Mesendoderm (in vitro differentiated cells): ENCODE measurements around the gene OR5L2. TPM values are rescaled to one million over a fixed set of nuclear protein-coding genes. Genes with fewer than 3 reads are reported as not detected.

Source experiments
- DNase-seq: peaks from one replicate; pipeline ENCODE4 v3.0.0; 2013
- H2AK5ac ChIP-seq: 2 replicates; pipeline ENCODE4 v1.6.1; 2013; ENCODE audit warnings: low read length, inconsistent platforms
- H2BK120ac ChIP-seq: 2 replicates; pipeline ENCODE4 v1.6.1; 2013; ENCODE audit warnings: low read depth, mild to moderate bottlenecking, low read length, moderate library complexity, mixed read lengths
- H2BK15ac ChIP-seq: replicated peaks from 2 replicates; pipeline ENCODE4 v1.6.1; 2013; ENCODE audit warnings: low read depth, mild to moderate bottlenecking, moderate library complexity
- H2BK5ac ChIP-seq: 2 replicates; pipeline ENCODE4 v1.6.1; 2013; ENCODE audit warnings: low read length, inconsistent platforms
- H3K18ac ChIP-seq: 2 replicates; pipeline ENCODE4 v1.6.1; 2013; ENCODE audit warnings: mild to moderate bottlenecking, low read length, mixed read lengths
- H3K23ac ChIP-seq: one replicate; pipeline ENCODE4 v1.6.1; 2013; ENCODE audit warnings: low read length
- H3K27ac ChIP-seq: 2 replicates; pipeline ENCODE4 v1.5.1; 2013; ENCODE audit warnings: low read depth, mild to moderate bottlenecking, inconsistent platforms, low read length, moderate library complexity
- H3K27me3 ChIP-seq: 2 replicates; pipeline ENCODE4 v1.6.1; 2013; ENCODE audit warnings: low read length, control low read depth, mild to moderate bottlenecking, inconsistent platforms; ENCODE audit not compliant: insufficient read depth, poor library complexity
- H3K36me3 ChIP-seq: 2 replicates; pipeline ENCODE4 v1.6.1; 2013; ENCODE audit warnings: low read length, inconsistent platforms; ENCODE audit not compliant: control insufficient read depth, insufficient read depth
- H3K4ac ChIP-seq: one replicate; pipeline ENCODE4 v1.6.1; 2013; ENCODE audit warnings: low read depth, mild to moderate bottlenecking, low read length, moderate library complexity
- H3K4me1 ChIP-seq: 2 replicates; pipeline ENCODE4 v1.6.1; 2013; ENCODE audit warnings: low read depth, low read length, inconsistent platforms; ENCODE audit not compliant: control insufficient read depth
- H3K4me2 ChIP-seq: 2 replicates; pipeline ENCODE4 v1.6.1; 2013; ENCODE audit warnings: low read length
- H3K4me3 ChIP-seq: 2 replicates; pipeline ENCODE4 v1.5.1; 2013; ENCODE audit warnings: mild to moderate bottlenecking, low read length
- H3K56ac ChIP-seq: one replicate; pipeline ENCODE4 v1.6.1; 2013; ENCODE audit warnings: low read length
- H3K79me1 ChIP-seq: 2 replicates; pipeline ENCODE4 v1.6.1; 2013; ENCODE audit warnings: low read length, inconsistent platforms
- H3K79me2 ChIP-seq: 2 replicates; pipeline ENCODE4 v1.6.1; 2013; ENCODE audit warnings: mild to moderate bottlenecking, low read length; ENCODE audit not compliant: control insufficient read depth, insufficient read depth
- H3K9ac ChIP-seq: 2 replicates; pipeline ENCODE4 v1.6.1; 2013; ENCODE audit warnings: low read length, inconsistent platforms
- H4K5ac ChIP-seq: one replicate; pipeline ENCODE4 v1.6.1; 2013; ENCODE audit warnings: low read length
- H4K8ac ChIP-seq: one replicate; pipeline ENCODE4 v1.6.1; 2013; ENCODE audit warnings: low read depth, mild to moderate bottlenecking, control low read depth, low read length, moderate library complexity
- WGBS: extraction: QIAGEN DNeasy Blood & Tissue Kit; methylation state at CpG from one replicate; pipeline ENCODE4 v1.1.7; 2013; ENCODE audit warnings: low lambda C conversion rate, missing lambda C conversion rate; ENCODE audit not compliant: insufficient coverage; ENCODE audit errors: extremely low coverage; 5-methylcytosine and 5-hydroxymethylcytosine counted together
- polyA plus RNA-seq, 2 experiments: library from polyadenylated mRNA; stranded (reverse); fragments of 200-250 nt; gene quantifications; one replicate each; pipeline ENCODE4 v1.2.3, GENCODE V29; 2013

OR5L2 gene
- not detected for polyA plus RNA-seq (2013, experiment 1 of 2)
- polyA plus RNA-seq (2013, experiment 2 of 2): not detected

GRCh38 chr11:55826919-55827318 lies at the start of gene OR5L2:
Gene OR5L2 (plus strand): TSS chr11:55827219. CDS start chr11:55827219, 0 bp downstream.
- Histone ChIP-seq H4K5ac (no peak within 1 kb of the TSS), H2BK15ac (no peak within 1 kb of the TSS), H3K27ac (no peak within 1 kb of the TSS), H3K79me2 (no peaks in the 10 kb centered on the region), H2BK5ac (no peak within 1 kb of the TSS), H3K4ac (no peak within 1 kb of the TSS), H3K56ac (no peak within 1 kb of the TSS), H3K18ac (no peak within 1 kb of the TSS), H3K23ac (no peak within 1 kb of the TSS), H2BK120ac (no peak within 1 kb of the TSS), H3K4me3 (no peak within 1 kb of the TSS), H3K36me3 (no peaks in the 10 kb centered on the region), H2AK5ac (no peak within 1 kb of the TSS), H3K27me3 (no peaks in the 10 kb centered on the region), H3K9ac (no peak within 1 kb of the TSS), H4K8ac (no peak within 1 kb of the TSS), H3K79me1 (no peaks in the 10 kb centered on the region), H3K4me2 (no peak within 1 kb of the TSS), H3K4me1 (no peaks in the 10 kb centered on the region)
- no peak for DNase-seq

- no CpG with 5 or more reads among the region's 1 CpG for WGBS
- Histone ChIP-seq H3K27me3 (no peaks in the 10 kb centered on the region), H4K8ac (no peak overlapping the region), H3K9ac (no peak overlapping the region), H3K4me3 (no peak overlapping the region), H2BK15ac (no peak overlapping the region), H2AK5ac (no peak overlapping the region), H3K18ac (no peak overlapping the region), H3K4me2 (no peak overlapping the region), H3K79me2 (no peaks in the 10 kb centered on the region), H3K4ac (no peak overlapping the region), H3K4me1 (no peaks in the 10 kb centered on the region), H3K36me3 (no peaks in the 10 kb centered on the region), H2BK5ac (no peak overlapping the region), H3K79me1 (no peaks in the 10 kb centered on the region), H3K23ac (no peak overlapping the region), H2BK120ac (no peak overlapping the region), H3K56ac (no peak overlapping the region), H4K5ac (no peak overlapping the region), H3K27ac (no peak overlapping the region)
- no peak for DNase-seq
These were observed 35.4 kb upstream of the OR5L2 start for GRCh38 chr11:55791606-55792005.

- Histone ChIP-seq H4K5ac (no peak overlapping the region), H3K23ac (no peak overlapping the region), H3K4me2 (no peak overlapping the region), H3K4me1 (no peaks in the 10 kb centered on the region), H3K4me3 (no peak overlapping the region), H2AK5ac (no peak overlapping the region), H3K56ac (no peak overlapping the region), H2BK5ac (no peak overlapping the region), H3K79me1 (no peaks in the 10 kb centered on the region), H3K27ac (no peak overlapping the region), H2BK120ac (no peak overlapping the region), H3K4ac (no peak overlapping the region), H2BK15ac (no peak overlapping the region), H3K18ac (no peak overlapping the region), H3K36me3 (no peaks in the 10 kb centered on the region), H3K79me2 (no peaks in the 10 kb centered on the region), H3K27me3 (no peaks in the 10 kb centered on the region), H3K9ac (no peak overlapping the region), H4K8ac (no peak overlapping the region)
- WGBS: no CpG with 5 or more reads among the region's 2 CpGs
- no peak for DNase-seq
These were observed 33.7 kb upstream of the OR5L2 start for GRCh38 chr11:55793321-55793720.

GRCh38 chr11:55795256-55795655 lies 31.8 kb upstream of the OR5L2 start, which contains the start of gene OR5D14:
Gene OR5D14 (plus strand): TSS chr11:55795556. CDS start chr11:55795556, 0 bp downstream.
- no peak within 1 kb of the TSS for H3K4me3 ChIP-seq

GRCh38 chr11:55806248-55806647 lies 20.8 kb upstream of the OR5L2 start:
- H3K27ac ChIP-seq: no peak overlapping the region
- no peak overlapping the region for H3K56ac ChIP-seq
- H3K18ac ChIP-seq: no peak overlapping the region
- H4K8ac ChIP-seq: no peak overlapping the region
- H3K23ac ChIP-seq: no peak overlapping the region
- H3K9ac ChIP-seq: no peak overlapping the region
- H3K4me3 ChIP-seq: no peak overlapping the region
- WGBS: no CpG with 5 or more reads among the region's 1 CpG
- H2BK15ac ChIP-seq: no peak overlapping the region
- no peaks in the 10 kb centered on the region for H3K79me2 ChIP-seq
- H3K27me3 ChIP-seq: no peaks in the 10 kb centered on the region
- no peaks in the 10 kb centered on the region for H3K36me3 ChIP-seq
- no peak overlapping the region for H2AK5ac ChIP-seq
- no peak overlapping the region for H3K4me2 ChIP-seq
- H4K5ac ChIP-seq: no peak overlapping the region
- no peak for DNase-seq
- H3K4me1 ChIP-seq: no peaks in the 10 kb centered on the region
- no peak overlapping the region for H2BK120ac ChIP-seq
- no peak overlapping the region for H2BK5ac ChIP-seq
- H3K79me1 ChIP-seq: no peaks in the 10 kb centered on the region
- H3K4ac ChIP-seq: no peak overlapping the region

More at GRCh38 chr11:55795256-55795655, 31.8 kb upstream of the OR5L2 start, which contains the start of gene OR5D14:
- no peak within 1 kb of the TSS for H2BK15ac ChIP-seq
- H3K36me3 ChIP-seq: no peaks in the 10 kb centered on the region
- no peak within 1 kb of the TSS for H3K18ac ChIP-seq
- H4K8ac ChIP-seq: no peak within 1 kb of the TSS
- H3K56ac ChIP-seq: no peak within 1 kb of the TSS
- no peak within 1 kb of the TSS for H2AK5ac ChIP-seq
- no peak within 1 kb of the TSS for H3K9ac ChIP-seq
- no peak within 1 kb of the TSS for H3K4me2 ChIP-seq
- no peak within 1 kb of the TSS for H2BK5ac ChIP-seq
- H3K79me2 ChIP-seq: no peaks in the 10 kb centered on the region
- H3K79me1 ChIP-seq: no peaks in the 10 kb centered on the region
- H3K23ac ChIP-seq: no peak within 1 kb of the TSS
- DNase-seq: no peak
- no peak within 1 kb of the TSS for H4K5ac ChIP-seq
- no peak within 1 kb of the TSS for H3K4ac ChIP-seq
- H3K27me3 ChIP-seq: no peaks in the 10 kb centered on the region
- no peak within 1 kb of the TSS for H3K27ac ChIP-seq
- H3K4me1 ChIP-seq: no peaks in the 10 kb centered on the region
- H2BK120ac ChIP-seq: no peak within 1 kb of the TSS

GRCh38 chr11:55811067-55811466 lies 16.0 kb upstream of the OR5L2 start, which contains the start of gene OR5L1:
Gene OR5L1 (plus strand): TSS chr11:55811367. CDS start chr11:55811467, 100 bp downstream.
- no peaks in the 10 kb centered on the region for H3K27me3 ChIP-seq
- H3K79me1 ChIP-seq: no peaks in the 10 kb centered on the region
- no peak within 1 kb of the TSS for H2BK120ac ChIP-seq
- H2BK5ac ChIP-seq: no peak within 1 kb of the TSS
- H3K4me3 ChIP-seq: no peak within 1 kb of the TSS
- H2BK15ac ChIP-seq: no peak within 1 kb of the TSS
- H4K8ac ChIP-seq: no peak within 1 kb of the TSS
- H3K36me3 ChIP-seq: no peaks in the 10 kb centered on the region
- no peak for DNase-seq
- H3K4me2 ChIP-seq: no peak within 1 kb of the TSS
- H3K9ac ChIP-seq: no peak within 1 kb of the TSS
- no peaks in the 10 kb centered on the region for H3K79me2 ChIP-seq
- no peak within 1 kb of the TSS for H3K27ac ChIP-seq
- no peak within 1 kb of the TSS for H3K56ac ChIP-seq
- no CpG with 5 or more reads among the region's 1 CpG for WGBS
- H3K4ac ChIP-seq: no peak within 1 kb of the TSS
- H2AK5ac ChIP-seq: no peak within 1 kb of the TSS
- no peak within 1 kb of the TSS for H4K5ac ChIP-seq
- H3K4me1 ChIP-seq: no peaks in the 10 kb centered on the region
- H3K23ac ChIP-seq: no peak within 1 kb of the TSS
- H3K18ac ChIP-seq: no peak within 1 kb of the TSS
